Activated CD4-positive, alpha-beta T cell treated with anti-CD3 and anti-CD28 coated beads, Interleukin-2, amount 50 U/mL, for 48 hours (primary cell): ENCODE results near the gene ADGRF1.
"Not testable (repeated sequence)": the region's sequence is repeated elsewhere in the genome, so short reads cannot be mapped to it uniquely, and the experiment has no call there.

Experiments used
- DNase-seq, 2 experiments: peaks; one replicate each; pipeline ENCODE4 v3.0.0-alpha.2; 2020

ADGRF1 gene

GRCh38 chr6:47019941-47020340 lies 22.2 kb downstream of the ADGRF1 start:
- DNase-seq: no peak

- no peak for DNase-seq
Measured at GRCh38 chr6:47016909-47017308, 25.2 kb downstream of the ADGRF1 start.

GRCh38 chr6:47016261-47016660 lies 25.9 kb downstream of the ADGRF1 start:
- no peak for DNase-seq

- DNase-seq: no peak
Measured at GRCh38 chr6:47014401-47014800, 27.7 kb downstream of the ADGRF1 start.

- DNase-seq: no peak
Measured at GRCh38 chr6:47009583-47009982, 32.5 kb downstream of the ADGRF1 start.

GRCh38 chr6:47008397-47008763 lies 33.8 kb downstream of the ADGRF1 start:
- DNase-seq: no peak

GRCh38 chr6:47007657-47008396 lies 34.3 kb downstream of the ADGRF1 start:
- DNase-seq: no peak

- no peak for DNase-seq
Measured at GRCh38 chr6:47005486-47005885, 36.6 kb downstream of the ADGRF1 start.

- DNase-seq: no peak
Measured at GRCh38 chr6:47004463-47004862, 37.7 kb downstream of the ADGRF1 start.

- DNase-seq: no peak
Measured at GRCh38 chr6:47000842-47001241, 41.3 kb downstream of the ADGRF1 start.

GRCh38 chr6:46998436-46999017 lies 43.6 kb downstream of the ADGRF1 start:
- DNase-seq: no peak

- no peak for DNase-seq
Measured at GRCh38 chr6:46997646-46998045, 44.5 kb downstream of the ADGRF1 start.

- no peak for DNase-seq
Measured at GRCh38 chr6:46996860-46997641, 45.1 kb downstream of the ADGRF1 start.

GRCh38 chr6:46994933-46995332 lies 47.2 kb downstream of the ADGRF1 start:
- DNase-seq: no peak

GRCh38 chr6:46993846-46994245 lies 48.3 kb downstream of the ADGRF1 start:
- no peak for DNase-seq

- DNase-seq: not testable (repeated sequence)
Measured at GRCh38 chr6:46992391-46992790, 49.7 kb downstream of the ADGRF1 start.

GRCh38 chr6:46990818-46991510 lies 51.2 kb downstream of the ADGRF1 start:
- not testable (repeated sequence) for DNase-seq

GRCh38 chr6:46990031-46990644 lies 52.0 kb downstream of the ADGRF1 start:
- DNase-seq: no peak

GRCh38 chr6:46989398-46989797 lies 52.7 kb downstream of the ADGRF1 start:
- DNase-seq: no peak

GRCh38 chr6:46985943-46986342 lies 56.2 kb downstream of the ADGRF1 start:
- DNase-seq: no peak

GRCh38 chr6:46983007-46983411 lies 59.1 kb downstream of the ADGRF1 start:
- DNase-seq: no peak

GRCh38 chr6:46979206-46979605 lies 62.9 kb downstream of the ADGRF1 start:
- no peak for DNase-seq

- no peak for DNase-seq
Measured at GRCh38 chr6:46974786-46975185, 67.3 kb downstream of the ADGRF1 start.
